SW 1271 (cell line): ENCODE data around the gene GNAI1.

Source experiments
- DNase-seq, 2 experiments: peaks; one replicate each; lab custom pipeline; 2025; lab: John Stamatoyannopoulos, UW

Gene GNAI1

GRCh38 chr7:80134536-80135308 lies at the start of gene GNAI1:
GNAI1 (plus strand) TSS chr7:80134831; CDS start chr7:80135161, 330 bp downstream.
- peak; percentile 63 to 67 for DNase-seq

GRCh38 chr7:80087051-80087770 lies 47.4 kb upstream of the GNAI1 start:
- DNase-seq, result no peak

GRCh38 chr7:80087771-80088170 lies 46.9 kb upstream of the GNAI1 start:
- no peak for DNase-seq

- no peak for DNase-seq
Observed at GRCh38 chr7:80088705-80089104, 45.9 kb upstream of the GNAI1 start.

- DNase-seq, result no peak
Observed at GRCh38 chr7:80089366-80089765, 45.3 kb upstream of the GNAI1 start.

GRCh38 chr7:80093349-80093748 lies 41.3 kb upstream of the GNAI1 start:
- no peak for DNase-seq

- DNase-seq, result peak in 1 of 2 experiments; percentile 23
Observed at GRCh38 chr7:80095545-80095944, 39.1 kb upstream of the GNAI1 start.

GRCh38 chr7:80097756-80098155 lies 36.9 kb upstream of the GNAI1 start:
- DNase-seq, result no peak

GRCh38 chr7:80098795-80099194 lies 35.8 kb upstream of the GNAI1 start:
- no peak for DNase-seq

- no peak for DNase-seq
Observed at GRCh38 chr7:80100254-80100653, 34.4 kb upstream of the GNAI1 start.

- DNase-seq, result no peak
Observed at GRCh38 chr7:80105701-80106408, 28.8 kb upstream of the GNAI1 start.

- no peak for DNase-seq
Observed at GRCh38 chr7:80106498-80107113, 28.0 kb upstream of the GNAI1 start.

GRCh38 chr7:80107278-80107677 lies 27.4 kb upstream of the GNAI1 start:
- no peak for DNase-seq

- no peak for DNase-seq
Observed at GRCh38 chr7:80110376-80110775, 24.3 kb upstream of the GNAI1 start.

- DNase-seq, result no peak
Observed at GRCh38 chr7:80114159-80114558, 20.5 kb upstream of the GNAI1 start.

- no peak for DNase-seq
Observed at GRCh38 chr7:80124526-80125264, 9.9 kb upstream of the GNAI1 start.

GRCh38 chr7:80127412-80128160 lies 7.0 kb upstream of the GNAI1 start:
- no peak for DNase-seq

- no peak for DNase-seq
Observed at GRCh38 chr7:80128918-80129317, 5.7 kb upstream of the GNAI1 start.

- DNase-seq, result no peak
Observed at GRCh38 chr7:80129785-80130184, 4.8 kb upstream of the GNAI1 start.

- DNase-seq, result no peak
Observed at GRCh38 chr7:80131675-80132435, 2.8 kb upstream of the GNAI1 start.
